GM23338 (cell line): ENCODE data around the gene TMEM8B.

Experiments
- EZH2phosphoT487 ChIP-seq: fragments of 200-600 bp; sonication (generic); IDR thresholded peaks from one replicate; pipeline ENCODE4 v1.8.1; 2018; ENCODE audit warnings: antibody characterized with exemption; ENCODE audit not compliant: unreplicated experiment
- POLR2AphosphoS5 ChIP-seq: IDR thresholded peaks from 2 replicates; pipeline ENCODE4 v1.6.1; 2016; ENCODE audit warnings: antibody characterized with exemption, low read depth
- REST ChIP-seq: IDR thresholded peaks from one replicate; pipeline ENCODE4 v1.6.1; 2018; ENCODE audit warnings: antibody characterized with exemption; ENCODE audit not compliant: unreplicated experiment
- TF ChIP-seq, protein P1 (sequence below), 2 experiments: fragments of 200-600 bp in 1 of 2; sonication (generic) in 1 of 2; conservative IDR thresholded peaks; 2 replicates each; pipeline versions ENCODE4 v1.5.1 to v1.6.1; 2016 to 2017; ENCODE audit warnings: antibody characterized with exemption in 2 of 2, low read depth in 2 of 2, mild to moderate bottlenecking in 2 of 2, moderate library complexity in 1 of 2

DNA sequence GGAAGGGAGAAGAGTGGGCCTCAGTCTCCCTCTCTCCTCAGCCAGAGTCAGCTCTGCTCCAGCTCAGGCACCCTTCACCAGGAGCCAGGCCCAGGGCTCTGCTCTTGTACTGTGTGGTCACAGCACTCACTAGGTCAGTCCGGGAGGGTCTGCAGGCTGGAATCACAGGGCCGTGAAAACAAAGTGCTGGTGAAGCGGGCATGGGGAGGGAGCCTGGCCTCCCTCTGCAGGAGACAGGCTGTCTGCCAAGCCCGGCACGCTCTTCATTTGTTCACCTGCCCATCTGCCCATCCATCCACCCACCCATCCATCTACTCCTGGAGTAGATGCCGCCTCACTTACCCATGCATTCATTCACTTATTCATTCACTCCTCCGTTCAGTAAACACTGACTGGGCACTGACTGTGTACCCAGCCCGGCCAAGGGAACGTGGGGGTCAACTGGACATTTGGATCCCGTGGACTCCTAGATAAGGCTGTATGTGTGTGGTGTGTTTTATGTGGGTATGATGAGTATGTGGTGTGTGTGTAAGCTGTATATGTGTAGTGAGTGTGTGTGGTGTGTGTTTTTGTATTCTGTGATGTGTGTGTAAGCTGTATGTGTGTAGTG is 83.9 kb downstream of the TMEM8B start:
- TF ChIP-seq REST (no peak), EZH2phosphoT487 (no peak), POLR2AphosphoS5 (no peak)
- TF ChIP-seq, protein P1, sequence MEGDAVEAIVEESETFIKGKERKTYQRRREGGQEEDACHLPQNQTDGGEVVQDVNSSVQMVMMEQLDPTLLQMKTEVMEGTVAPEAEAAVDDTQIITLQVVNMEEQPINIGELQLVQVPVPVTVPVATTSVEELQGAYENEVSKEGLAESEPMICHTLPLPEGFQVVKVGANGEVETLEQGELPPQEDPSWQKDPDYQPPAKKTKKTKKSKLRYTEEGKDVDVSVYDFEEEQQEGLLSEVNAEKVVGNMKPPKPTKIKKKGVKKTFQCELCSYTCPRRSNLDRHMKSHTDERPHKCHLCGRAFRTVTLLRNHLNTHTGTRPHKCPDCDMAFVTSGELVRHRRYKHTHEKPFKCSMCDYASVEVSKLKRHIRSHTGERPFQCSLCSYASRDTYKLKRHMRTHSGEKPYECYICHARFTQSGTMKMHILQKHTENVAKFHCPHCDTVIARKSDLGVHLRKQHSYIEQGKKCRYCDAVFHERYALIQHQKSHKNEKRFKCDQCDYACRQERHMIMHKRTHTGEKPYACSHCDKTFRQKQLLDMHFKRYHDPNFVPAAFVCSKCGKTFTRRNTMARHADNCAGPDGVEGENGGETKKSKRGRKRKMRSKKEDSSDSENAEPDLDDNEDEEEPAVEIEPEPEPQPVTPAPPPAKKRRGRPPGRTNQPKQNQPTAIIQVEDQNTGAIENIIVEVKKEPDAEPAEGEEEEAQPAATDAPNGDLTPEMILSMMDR (conservative IDR thresholded peaks at IDR 0.05; ENCODE audit: low read depth in 2 of 2) = no peak
